ENCODE measurements around the gene DCBLD1. TPM values are rescaled to one million over a fixed set of nuclear protein-coding genes. Genes with fewer than 3 reads are reported as not detected.

The DCBLD1 gene
- total RNA-seq, 1 experiment from 2014 or later, result 19.5 TPM

GRCh38 chr6:117491916-117492315, 9.4 kb downstream of the DCBLD1 start:
- ATAC-seq, result no peak
- no peak overlapping the region for H3K4me2 ChIP-seq (ENCODE audit: low read length)
- no TSS peak for BruUV-seq (replicated peaks)
- no peak for DNase-seq (ENCODE audit: low read depth, low spot score)
- CTCF ChIA-PET, result no interaction called here
- no peak overlapping the region for H3K27ac ChIP-seq (ENCODE audit: low read depth, low read length)
- H3K27me3 ChIP-seq (ENCODE audit: insufficient read depth, low read length), result no peaks in the 10 kb centered on the region
- intact Hi-C loops (cut with micrococcal nuclease), result no loop called here
- H4K20me1 ChIP-seq (ENCODE audit: insufficient read depth), result no peaks in the 10 kb centered on the region; the same call in 1 of the 2 replicates
- H3K9me3 ChIP-seq (ENCODE audit: control insufficient read depth in 1 of 2, insufficient read depth in 1 of 2, low read depth in 1 of 2, low read length in 2 of 2), result no peaks in the 10 kb centered on the region
- no peak overlapping the region for H3K9ac ChIP-seq (ENCODE audit: low read length)
- no peaks in the 10 kb centered on the region for H3K9me2 ChIP-seq (ENCODE audit: insufficient read depth)
- TF ChIP-seq CEBPB (IDR thresholded peaks at IDR 0.05; ENCODE audit: low read depth), result no peak
- no peaks in the 10 kb centered on the region; a peak in 1 of 4 replicates for H3K36me3 ChIP-seq (ENCODE audit: control insufficient read depth in 1 of 2, insufficient read depth in 2 of 2, low read length in 2 of 2)
- POLR2A ChIA-PET, result interaction anchor here (1.7 kb wide), 1 partner anchor 8 kb away, joined by 6 read pairs; no protein-coding TSS in a partner anchor
- peaks cover 89% of the 10 kb centered on the region for H3K79me2 ChIP-seq (ENCODE audit: insufficient read depth, low read length)
- H3K4me1 ChIP-seq (ENCODE audit: control insufficient read depth in 1 of 2, insufficient read depth in 2 of 2, low read length in 2 of 2), result peaks cover 21 to 34% of the 10 kb centered on the region in 2 experiments
- RAD21 ChIA-PET (ENCODE audit: low non-redundant PET in 1 of 2, low total read pairs in 2 of 2, uncharacterized antibody in 2 of 2, unreplicated experiment in 2 of 2), result no interaction called here
- no peak overlapping the region for H2AFZ ChIP-seq (ENCODE audit: low read depth, low read length, poor library complexity, severe bottlenecking)
- no peak overlapping the region for H3K4me3 ChIP-seq (replicated peaks in 1 of 2; ENCODE audit: low read depth in 1 of 2, low read length in 2 of 2)

DNA sequence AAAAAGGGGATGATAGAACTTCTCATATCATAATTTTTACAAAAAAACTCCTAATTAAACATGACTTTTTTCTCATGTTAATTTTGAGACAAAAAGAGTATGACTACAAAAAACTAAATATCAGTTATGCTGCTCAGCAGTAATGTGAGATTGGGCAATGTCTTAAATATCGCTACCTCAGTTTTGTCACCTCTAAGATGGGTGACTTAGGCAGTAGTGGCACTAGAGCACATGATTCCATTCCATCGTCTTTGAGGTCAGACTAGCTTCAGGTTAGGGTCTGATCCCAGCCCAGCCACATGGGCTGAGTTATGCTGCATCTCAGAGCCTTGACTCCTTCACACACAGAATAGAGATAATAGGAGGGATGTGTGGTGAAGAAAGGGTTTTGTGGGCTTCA, 11.0 kb downstream of the DCBLD1 start:
- DNase-seq (ENCODE audit: low read depth, low spot score) (no peak), ATAC-seq (no peak)
- Histone ChIP-seq H3K27me3 (ENCODE audit: insufficient read depth, low read length) (no peaks in the 10 kb centered on the region), H3K9ac (ENCODE audit: low read length) (no peak overlapping the region), H3K36me3 (ENCODE audit: control insufficient read depth in 1 of 2, insufficient read depth in 2 of 2, low read length in 2 of 2) (no peaks in the 10 kb centered on the region), H3K4me2 (ENCODE audit: low read length) (no peak overlapping the region), H3K79me2 (ENCODE audit: insufficient read depth, low read length) (peaks cover 92% of the 10 kb centered on the region), H3K9me3 (ENCODE audit: control insufficient read depth in 1 of 2, insufficient read depth in 1 of 2, low read depth in 1 of 2, low read length in 2 of 2) (no peaks in the 10 kb centered on the region), H2AFZ (ENCODE audit: low read depth, low read length, poor library complexity, severe bottlenecking) (no peak overlapping the region), H4K20me1 (ENCODE audit: insufficient read depth) (no peaks in the 10 kb centered on the region; the same call in 1 of the 2 replicates), H3K9me2 (ENCODE audit: insufficient read depth) (no peaks in the 10 kb centered on the region), H3K27ac (ENCODE audit: low read depth, low read length) (no peak overlapping the region), H3K4me1 (ENCODE audit: control insufficient read depth in 1 of 2, insufficient read depth in 2 of 2, low read length in 2 of 2) (peaks cover 28 to 50% of the 10 kb centered on the region in 2 experiments), H3K4me3 (replicated peaks in 1 of 2; ENCODE audit: low read depth in 1 of 2, low read length in 2 of 2) (no peak overlapping the region)
- intact Hi-C loops (cut with micrococcal nuclease), result no loop called here
- POLR2A ChIA-PET, result interaction anchor here (1.7 kb wide), 1 partner anchor 10 kb away, joined by 6 read pairs; no protein-coding TSS in a partner anchor
- no TSS peak for BruUV-seq (replicated peaks)
- RAD21 ChIA-PET (ENCODE audit: low non-redundant PET in 1 of 2, low total read pairs in 2 of 2, uncharacterized antibody in 2 of 2, unreplicated experiment in 2 of 2), result no interaction called here
- CTCF ChIA-PET, result no interaction called here
- TF ChIP-seq, protein P1, sequence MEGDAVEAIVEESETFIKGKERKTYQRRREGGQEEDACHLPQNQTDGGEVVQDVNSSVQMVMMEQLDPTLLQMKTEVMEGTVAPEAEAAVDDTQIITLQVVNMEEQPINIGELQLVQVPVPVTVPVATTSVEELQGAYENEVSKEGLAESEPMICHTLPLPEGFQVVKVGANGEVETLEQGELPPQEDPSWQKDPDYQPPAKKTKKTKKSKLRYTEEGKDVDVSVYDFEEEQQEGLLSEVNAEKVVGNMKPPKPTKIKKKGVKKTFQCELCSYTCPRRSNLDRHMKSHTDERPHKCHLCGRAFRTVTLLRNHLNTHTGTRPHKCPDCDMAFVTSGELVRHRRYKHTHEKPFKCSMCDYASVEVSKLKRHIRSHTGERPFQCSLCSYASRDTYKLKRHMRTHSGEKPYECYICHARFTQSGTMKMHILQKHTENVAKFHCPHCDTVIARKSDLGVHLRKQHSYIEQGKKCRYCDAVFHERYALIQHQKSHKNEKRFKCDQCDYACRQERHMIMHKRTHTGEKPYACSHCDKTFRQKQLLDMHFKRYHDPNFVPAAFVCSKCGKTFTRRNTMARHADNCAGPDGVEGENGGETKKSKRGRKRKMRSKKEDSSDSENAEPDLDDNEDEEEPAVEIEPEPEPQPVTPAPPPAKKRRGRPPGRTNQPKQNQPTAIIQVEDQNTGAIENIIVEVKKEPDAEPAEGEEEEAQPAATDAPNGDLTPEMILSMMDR (IDR thresholded peaks at IDR 0.05 in 2 of 3, conservative IDR thresholded peaks at IDR 0.05 in 1 of 3; ENCODE audit: borderline replicate concordance in 1 of 3, insufficient read depth in 1 of 3, low read depth in 2 of 3, low read length in 2 of 3), result no peak
- TF ChIP-seq YY1 (IDR thresholded peaks at IDR 0.05; ENCODE audit: extremely low read depth, insufficient replicate concordance, low read depth, low read length) (no peak), EGR1 (IDR thresholded peaks at IDR 0.05; ENCODE audit: low read depth) (no peak), EZH2phosphoT487 (IDR thresholded peaks at IDR 0.05; ENCODE audit: borderline replicate concordance) (no peak), EZH2 (IDR thresholded peaks at IDR 0.05) (no peak), ZBTB33 (IDR thresholded peaks at IDR 0.05; ENCODE audit: extremely low read depth, insufficient replicate concordance, low read length) (no peak), SP1 (IDR thresholded peaks at IDR 0.05; ENCODE audit: low read depth) (no peak), TCF7L2 (IDR thresholded peaks at IDR 0.05; ENCODE audit: borderline replicate concordance, extremely low read depth, insufficient read depth, insufficient read length) (no peak), RAD21 (IDR thresholded peaks at IDR 0.05; ENCODE audit: low read depth) (no peak), REST (IDR thresholded peaks at IDR 0.05; ENCODE audit: low read depth) (no peak), CEBPB (IDR thresholded peaks at IDR 0.05; ENCODE audit: low read depth) (no peak), CBX3 (IDR thresholded peaks at IDR 0.05; ENCODE audit: low read depth) (no peak)
